ENCODE data around the gene RP9.
"Not testable (repeated sequence)": the region's sequence is repeated elsewhere in the genome, so short reads cannot be mapped to it uniquely, and the experiment has no call there.

RP9 gene

GRCh38 chr7:33100770-33101169, 8.4 kb downstream of the RP9 start:
- no peak for DNase-seq

- DNase-seq, result no peak
Measured at GRCh38 chr7:33099154-33099940, 9.9 kb downstream of the RP9 start.

GRCh38 chr7:33094745-33095275, 14.4 kb downstream of the RP9 start:
- not testable (repeated sequence) for DNase-seq

GRCh38 chr7:33093266-33093665, 15.9 kb downstream of the RP9 start:
- DNase-seq, result no peak

- DNase-seq, result no peak
Measured at GRCh38 chr7:33091641-33092191, 17.5 kb downstream of the RP9 start.

GRCh38 chr7:33091111-33091531, 18.1 kb downstream of the RP9 start:
- DNase-seq, result no peak

GRCh38 chr7:33089142-33089541, 20.1 kb downstream of the RP9 start:
- DNase-seq, result no peak

GRCh38 chr7:33087858-33088257, 21.3 kb downstream of the RP9 start:
- DNase-seq, result no peak

GRCh38 chr7:33087356-33087755, 21.8 kb downstream of the RP9 start:
- DNase-seq, result no peak

- DNase-seq, result no peak
Measured at GRCh38 chr7:33079763-33080690, 29.2 kb downstream of the RP9 start.

- DNase-seq, result no peak
Measured at GRCh38 chr7:33079096-33079495, 30.1 kb downstream of the RP9 start.

- no peak for DNase-seq
Measured at GRCh38 chr7:33076737-33077136, 32.5 kb downstream of the RP9 start.

GRCh38 chr7:33075818-33076518, 33.2 kb downstream of the RP9 start:
- DNase-seq, result no peak

GRCh38 chr7:33073243-33073642, 36.0 kb downstream of the RP9 start:
- DNase-seq, result no peak

GRCh38 chr7:33072471-33072870, 36.7 kb downstream of the RP9 start:
- no peak for DNase-seq

- DNase-seq, result no peak
Measured at GRCh38 chr7:33070831-33071230, 38.4 kb downstream of the RP9 start.

GRCh38 chr7:33070277-33070676, 38.9 kb downstream of the RP9 start:
- DNase-seq, result no peak

- no peak for DNase-seq
Measured at GRCh38 chr7:33067921-33068320, 41.3 kb downstream of the RP9 start.

GRCh38 chr7:33066771-33067170, 42.4 kb downstream of the RP9 start:
- DNase-seq, result no peak

GRCh38 chr7:33065981-33066380, 43.2 kb downstream of the RP9 start:
- no peak for DNase-seq

GRCh38 chr7:33062782-33063443, 46.3 kb downstream of the RP9 start:
- peak; percentile 89 to 93 for DNase-seq
